ENCODE results near the gene MYO1F.
"Not testable (repeated sequence)": the region's sequence is repeated elsewhere in the genome, so short reads cannot be mapped to it uniquely, and the experiment has no call there.

Gene MYO1F

DNA sequence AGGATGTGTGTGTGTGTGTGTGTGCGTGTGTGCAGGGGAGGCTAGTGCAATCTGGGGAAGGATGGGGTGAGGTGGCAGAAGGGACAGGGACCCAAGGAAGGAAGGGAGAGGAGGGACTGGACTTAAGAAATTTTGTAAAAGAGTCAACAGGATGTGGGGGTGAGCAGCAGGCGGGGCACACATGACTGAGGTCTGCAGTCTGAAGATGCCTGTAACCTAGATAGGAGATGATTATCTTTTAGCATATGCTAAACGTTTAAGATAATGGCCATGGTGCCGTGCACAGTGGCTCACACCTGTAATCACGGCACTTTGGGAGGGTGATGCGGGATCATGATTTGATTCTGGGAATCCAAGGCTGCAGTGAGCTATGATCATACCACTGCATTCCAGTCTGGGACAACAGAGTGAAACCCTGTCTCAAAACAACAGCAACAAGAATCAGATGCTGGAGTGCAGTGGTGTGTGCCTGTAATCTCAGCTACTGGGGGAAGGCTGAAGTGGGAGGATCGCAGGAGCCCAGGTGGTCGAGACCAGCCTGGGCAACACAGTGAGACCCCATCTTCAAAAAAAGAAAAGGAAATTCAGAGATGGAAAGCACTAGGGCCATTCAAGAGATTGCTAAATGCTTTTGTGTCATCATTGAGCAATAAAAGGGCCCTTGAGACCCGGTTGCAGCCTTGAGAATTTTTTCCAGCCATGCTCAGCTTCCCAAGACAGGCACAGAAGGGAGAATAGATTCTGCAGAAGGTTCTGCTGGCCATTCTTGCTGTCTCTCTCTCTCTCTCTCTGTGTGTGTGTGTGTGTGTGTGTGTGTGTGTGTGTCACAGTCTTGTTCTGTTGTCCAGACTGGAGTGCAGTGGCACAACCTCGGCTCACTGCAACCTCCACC, 59.4 kb downstream of the MYO1F start:
- DNase-seq (ENCODE audit: low read depth in 2 of 2) = no peak

DNA sequence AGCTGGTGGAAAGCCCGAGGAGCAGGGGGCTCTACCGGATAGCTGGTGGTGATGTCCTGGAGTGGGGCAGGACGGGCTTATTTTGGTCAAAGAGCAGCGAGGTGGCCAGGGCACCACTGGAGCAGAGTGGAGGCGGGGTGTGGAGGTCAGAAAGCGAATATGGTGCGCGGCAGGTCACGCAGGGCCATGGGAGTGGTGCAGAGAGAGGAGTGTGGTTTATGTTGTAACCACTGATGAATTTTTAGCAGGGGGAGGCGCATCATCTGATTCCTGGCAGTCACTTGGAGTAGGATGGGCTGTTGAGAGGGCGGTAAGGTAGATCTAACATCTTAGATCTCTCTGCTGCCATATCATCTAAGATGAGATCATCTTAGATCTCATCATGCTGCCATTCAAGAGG, 61.9 kb downstream of the MYO1F start:
- DNase-seq (ENCODE audit: low read depth in 2 of 2) = peak; percentile 10 to 42

DNA sequence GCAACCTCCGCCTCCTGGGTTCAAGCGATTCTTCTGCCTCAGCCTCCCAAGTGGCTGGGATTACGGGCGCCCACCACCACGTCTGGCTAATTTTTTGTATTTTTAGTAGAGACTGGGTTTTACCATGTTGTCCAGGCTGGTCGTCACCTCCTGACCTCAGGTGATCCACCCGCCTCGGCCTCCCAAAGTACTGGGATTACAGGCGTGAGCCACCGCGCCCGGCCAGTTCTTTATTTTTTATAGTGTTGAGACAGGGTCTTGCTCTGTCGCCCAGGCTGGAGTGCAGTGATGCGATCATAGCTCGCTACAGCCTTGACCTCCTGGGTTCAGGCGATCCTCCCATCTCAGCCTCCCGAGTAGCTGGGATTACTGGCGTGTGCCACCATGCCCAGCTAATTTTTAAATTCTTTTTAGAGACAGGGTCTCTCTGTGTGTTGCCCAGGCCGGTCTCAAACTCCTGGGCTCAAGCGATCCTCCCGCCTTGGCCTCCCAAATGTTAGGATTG, 62.7 kb downstream of the MYO1F start:
- not testable (repeated sequence) for DNase-seq (ENCODE audit: low read depth in 2 of 2)

DNA sequence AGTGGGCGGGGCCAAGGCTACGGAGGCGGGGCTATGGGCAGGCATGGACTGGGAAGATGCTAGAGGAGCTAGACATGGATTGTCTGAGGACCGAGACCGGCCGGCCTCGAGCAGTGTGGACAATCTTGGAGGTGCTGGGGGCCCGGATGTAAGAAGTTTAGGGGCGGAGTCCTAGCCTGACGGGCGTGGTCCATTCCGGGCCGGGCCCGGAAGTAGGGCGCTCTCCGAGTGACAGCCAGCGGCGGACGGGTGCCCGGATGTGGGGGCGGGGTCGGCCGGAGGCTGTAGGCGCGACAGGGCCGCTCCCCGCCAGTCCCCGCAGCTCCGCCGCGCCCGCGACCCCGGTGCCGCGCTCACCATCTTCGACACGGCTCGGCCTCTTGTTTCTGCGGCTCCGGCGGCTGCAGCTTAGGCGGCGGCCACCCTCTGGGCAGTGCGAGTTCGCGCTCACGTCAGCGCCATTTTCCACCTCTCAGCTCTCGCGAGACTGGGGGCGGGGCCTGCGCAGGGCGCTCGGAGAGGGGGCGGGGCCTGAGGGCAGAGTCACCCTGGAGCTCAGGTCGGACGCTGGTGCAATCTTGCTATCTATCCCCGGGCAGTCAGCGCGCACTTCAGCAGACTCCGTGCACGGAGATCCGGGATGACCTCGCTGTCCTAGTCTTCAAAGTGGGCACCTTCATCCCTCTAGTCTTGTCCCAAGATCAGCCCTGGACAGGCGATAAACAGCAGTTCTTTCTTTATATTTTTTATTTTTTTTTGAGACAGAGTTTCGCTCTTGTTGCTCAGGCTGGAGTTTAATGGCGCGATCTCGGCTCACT, 63.3 kb downstream of the MYO1F start, which contains the start of gene ZNF414:
TSS of gene ZNF414 (minus strand) at position 481 of the 818 bp plus-strand sequence. CDS start at position 360, 121 bp downstream.
- DNase-seq (ENCODE audit: low read depth in 2 of 2) = peak; percentile 93 to 96

DNA sequence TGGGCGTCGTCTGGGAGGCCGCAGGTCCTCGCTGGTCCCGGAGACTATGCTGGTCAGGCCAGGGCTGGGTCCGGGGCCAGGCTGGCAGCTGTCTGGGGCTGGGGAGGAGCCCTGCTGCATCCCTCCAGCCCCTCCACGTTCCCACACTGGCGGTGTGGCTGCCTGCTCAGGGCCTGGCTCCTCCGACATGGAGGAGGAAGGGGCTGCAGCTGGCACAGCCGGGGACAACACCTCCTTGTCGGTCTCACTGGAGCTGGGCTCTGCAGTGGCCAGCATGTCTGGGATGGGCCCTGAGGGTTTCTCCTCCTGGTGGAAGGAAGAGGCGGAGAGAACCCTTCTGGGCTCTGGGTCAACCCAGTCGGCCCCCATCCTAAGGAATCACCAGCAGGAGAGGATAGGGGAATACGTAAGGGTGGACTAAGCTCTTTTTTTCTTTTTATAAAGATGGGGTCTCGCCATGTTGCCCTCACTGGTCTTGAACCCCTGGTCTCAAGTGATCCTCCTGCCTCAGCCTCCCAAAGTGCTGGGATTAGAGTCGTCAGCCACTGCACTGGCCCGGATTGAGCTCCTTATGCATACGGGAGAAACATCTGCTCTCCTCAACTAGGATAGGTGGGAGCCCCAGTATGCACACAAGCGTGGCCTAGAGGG, 64.1 kb downstream of the MYO1F start:
- no peak for DNase-seq (ENCODE audit: low read depth in 2 of 2)

DNA sequence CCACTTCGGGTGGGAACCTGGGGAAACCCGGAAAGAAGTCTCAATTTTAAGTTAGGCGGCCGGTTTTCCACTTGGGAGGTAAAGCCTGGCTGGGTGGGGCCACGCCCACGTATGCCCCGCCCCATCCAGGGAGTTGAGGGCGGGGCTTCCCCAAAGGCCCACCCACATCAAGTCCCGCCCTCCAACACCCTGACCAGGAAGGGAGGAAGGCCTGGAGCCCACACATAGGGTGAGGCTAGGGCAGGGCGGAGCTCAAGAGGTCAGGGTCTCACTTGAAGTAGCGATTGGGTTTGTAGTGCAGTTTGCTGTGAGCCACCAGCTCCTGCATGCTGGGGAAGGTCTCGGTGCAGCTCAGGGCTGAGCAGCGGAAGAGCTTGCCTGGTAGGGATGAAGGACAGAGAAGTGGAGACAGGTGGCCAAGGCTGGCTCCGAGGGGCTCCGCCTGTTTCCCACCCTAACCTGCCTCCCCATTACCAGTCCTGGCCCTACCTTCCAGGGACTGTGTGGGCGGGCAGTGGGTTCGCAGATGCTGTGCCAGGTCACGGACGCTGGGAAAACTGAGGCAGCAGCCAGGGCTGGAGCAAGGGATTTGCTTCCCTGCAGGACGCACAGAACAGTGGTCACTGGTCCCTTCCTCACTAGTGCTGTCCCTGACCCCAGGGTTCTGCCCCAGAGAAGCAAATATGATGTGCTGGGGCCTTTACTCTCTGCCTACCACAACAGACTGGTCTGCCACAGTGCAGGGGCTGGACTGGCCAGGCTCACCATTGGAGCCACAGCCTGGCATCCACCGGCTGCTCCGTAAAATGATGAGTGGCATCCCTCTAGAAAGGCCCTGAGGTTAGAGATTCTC, 64.9 kb downstream of the MYO1F start:
- DNase-seq (ENCODE audit: low read depth in 2 of 2) = no peak

DNA sequence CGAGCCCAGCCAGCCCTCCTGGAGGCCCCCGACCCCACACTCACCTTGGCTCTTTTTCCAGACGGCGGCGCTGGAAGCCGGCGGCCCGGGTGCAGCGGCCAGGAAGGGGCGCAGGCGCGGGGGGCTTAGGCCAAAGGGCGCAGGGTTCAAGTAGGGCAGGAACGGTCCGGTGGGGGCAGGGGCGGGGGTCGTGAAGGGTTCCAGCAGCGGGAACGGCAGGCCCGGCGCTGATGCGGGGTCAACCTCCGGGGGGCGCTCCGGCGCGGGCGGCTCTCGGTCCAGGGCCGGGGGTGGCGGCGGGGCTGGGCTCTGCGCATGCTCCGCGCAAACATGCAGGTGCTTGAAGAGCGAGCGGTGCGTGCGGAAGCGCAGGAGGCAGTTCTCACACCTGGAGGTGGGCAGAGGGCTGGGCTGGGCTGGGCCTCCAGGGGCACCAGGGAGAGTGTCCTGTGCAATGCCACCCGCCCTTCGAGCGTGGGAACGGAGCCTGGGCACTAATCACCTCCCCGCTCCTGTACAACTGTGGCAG, 65.6 kb downstream of the MYO1F start:
- DNase-seq (ENCODE audit: low read depth in 2 of 2) = no peak

DNA sequence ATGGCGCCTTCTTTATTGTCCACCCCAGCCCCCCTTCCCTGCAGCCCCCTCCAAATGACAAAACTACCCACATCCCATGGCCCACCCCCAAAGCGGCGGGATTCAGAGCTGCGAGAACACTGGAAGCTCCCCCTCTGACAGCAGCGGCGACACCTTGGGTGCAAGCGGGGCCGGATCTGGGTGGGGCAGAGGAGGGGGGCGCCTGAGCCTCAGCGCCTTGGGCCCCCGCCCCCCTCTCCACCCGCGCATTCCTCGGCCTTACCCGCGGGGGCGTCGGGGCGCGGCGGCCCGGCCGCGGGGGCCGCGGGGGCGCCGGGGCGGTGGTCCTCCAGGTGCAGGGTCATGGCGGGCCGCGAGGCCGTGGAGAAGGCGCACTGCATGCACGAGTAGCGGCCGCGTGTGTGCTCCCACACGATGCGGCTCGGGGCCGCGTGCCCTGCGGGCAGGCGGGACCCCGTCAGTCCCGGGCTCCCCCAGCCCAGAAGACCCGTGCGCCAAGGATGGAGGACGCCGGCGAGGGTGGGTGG, 66.6 kb downstream of the MYO1F start:
- DNase-seq (ENCODE audit: low read depth in 2 of 2) = no peak

DNA sequence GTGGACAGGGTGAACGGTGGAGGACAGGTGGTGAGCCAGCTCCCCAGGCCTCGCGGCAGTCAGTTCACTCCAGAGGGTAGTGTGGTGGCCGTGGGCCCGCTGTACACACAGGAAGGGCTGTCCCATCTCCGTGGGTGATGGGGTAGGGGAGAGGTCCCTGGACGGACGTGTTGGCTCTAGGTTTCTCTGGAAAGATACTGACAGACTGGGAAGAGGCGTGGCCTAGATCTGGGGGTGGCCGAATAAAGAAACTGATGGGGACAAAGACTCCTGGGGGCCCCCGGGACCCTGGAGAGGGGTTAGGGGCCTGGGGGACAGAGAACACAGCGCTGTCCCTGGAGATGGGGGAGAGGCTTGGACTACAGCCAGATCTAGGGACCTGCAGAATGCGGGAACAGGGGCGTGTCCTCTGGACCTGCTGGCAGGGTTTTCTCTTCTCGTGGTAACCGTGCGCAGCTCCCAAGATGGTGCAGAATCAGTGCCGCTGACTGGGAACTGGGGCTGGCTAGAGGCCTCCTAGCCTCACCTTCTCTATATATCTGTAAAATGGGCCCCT, 70.8 kb downstream of the MYO1F start:
- DNase-seq (ENCODE audit: low read depth in 2 of 2) = no peak

DNA sequence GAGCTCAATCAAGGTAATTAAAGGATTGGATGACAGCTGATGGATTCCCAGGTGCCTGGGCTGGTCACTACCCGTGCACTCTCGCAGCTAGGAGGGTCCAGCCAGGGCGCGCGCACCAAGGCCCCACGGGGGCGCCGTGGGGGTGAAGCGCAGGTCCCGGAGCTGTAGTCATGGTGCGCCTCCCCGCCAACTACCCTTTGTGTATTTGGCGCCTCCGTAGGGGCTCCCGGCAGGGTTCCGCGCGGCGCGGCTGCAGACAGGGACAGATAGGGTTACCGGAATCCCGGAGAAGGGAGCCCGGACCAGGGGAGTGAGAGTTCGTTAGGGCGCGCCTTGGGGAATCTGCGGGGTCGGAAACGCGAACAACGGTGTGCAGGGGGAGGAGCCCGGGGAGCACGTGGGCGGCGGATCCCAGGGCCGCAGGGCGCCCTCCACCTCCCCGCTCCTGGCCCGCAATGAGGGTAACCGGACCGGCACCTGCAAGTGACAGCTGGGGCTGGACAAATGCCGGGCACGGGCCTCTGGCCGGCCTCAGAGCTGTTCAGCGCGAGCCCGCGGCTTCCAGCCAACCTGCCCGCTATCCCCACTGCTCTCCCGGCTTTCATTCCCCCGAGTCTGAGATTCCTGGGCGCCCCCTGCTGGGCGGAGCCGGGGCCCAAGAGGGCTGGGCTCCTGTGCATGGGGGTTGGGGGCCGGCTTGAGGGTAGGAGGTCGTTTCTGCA, 71.4 kb downstream of the MYO1F start:
- peak; percentile 22 to 54 for DNase-seq (ENCODE audit: low read depth in 2 of 2)

DNA sequence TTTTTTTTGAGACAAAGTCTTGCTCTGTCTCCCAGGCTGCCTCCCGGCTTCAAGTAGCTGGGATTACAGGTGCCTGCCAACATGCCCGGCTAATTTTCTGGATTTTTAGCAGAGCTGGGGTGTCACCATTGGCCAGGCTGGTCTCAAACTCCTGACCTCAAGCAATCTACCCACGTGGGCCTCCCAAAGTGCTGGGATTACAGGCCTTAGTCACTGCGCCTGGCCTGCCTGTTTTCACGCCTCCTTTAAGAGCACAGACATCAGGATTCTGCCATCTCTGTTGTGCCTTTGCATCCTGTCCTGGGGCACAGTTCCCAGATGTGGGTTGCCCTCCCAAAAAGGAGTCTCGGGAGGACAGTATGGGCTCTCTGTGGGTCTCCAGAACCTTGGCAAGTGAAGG, 72.3 kb downstream of the MYO1F start:
- DNase-seq (ENCODE audit: low read depth in 2 of 2) = no peak

DNA sequence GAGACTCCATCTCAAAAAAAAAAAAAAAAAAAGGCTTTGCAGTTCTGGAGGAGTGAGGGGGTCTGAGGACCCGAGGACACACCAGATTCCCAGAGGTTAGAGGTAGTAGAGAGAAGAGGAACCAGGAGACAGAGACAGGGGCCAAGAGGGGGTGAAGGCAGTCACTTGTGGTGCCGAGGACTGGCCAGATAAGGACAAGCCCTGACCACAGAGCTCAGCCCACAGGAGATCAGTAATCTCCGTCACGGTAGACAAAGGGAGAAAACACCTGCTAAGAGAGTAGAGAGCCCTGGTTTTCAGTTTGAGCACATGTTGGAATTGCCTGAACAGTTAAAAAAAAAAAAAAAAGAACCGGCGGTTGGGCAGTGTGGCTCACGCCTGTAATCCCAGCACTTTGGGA, 73.1 kb downstream of the MYO1F start:
- DNase-seq (ENCODE audit: low read depth in 2 of 2) = no peak

DNA sequence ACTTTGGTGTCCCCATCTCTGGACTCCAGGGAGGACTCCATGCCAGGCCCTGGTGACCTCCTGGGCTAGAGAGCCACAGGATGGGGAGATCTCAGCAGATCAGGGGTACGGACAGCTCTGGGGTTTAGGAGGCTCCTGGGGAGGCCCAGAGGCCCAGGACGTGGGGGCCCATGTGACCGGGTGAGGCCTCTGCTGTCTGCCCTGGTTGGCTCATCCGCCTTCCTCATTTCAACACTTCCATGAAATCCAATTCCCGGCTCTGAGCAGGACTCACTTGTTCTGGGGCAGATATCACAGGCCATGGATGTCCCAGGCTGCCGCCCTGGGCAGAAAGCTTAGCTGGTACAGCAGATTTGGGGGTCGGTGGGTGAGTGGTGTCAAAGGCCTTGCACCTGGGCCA, 73.7 kb downstream of the MYO1F start:
- DNase-seq (ENCODE audit: low read depth in 2 of 2) = no peak

DNA sequence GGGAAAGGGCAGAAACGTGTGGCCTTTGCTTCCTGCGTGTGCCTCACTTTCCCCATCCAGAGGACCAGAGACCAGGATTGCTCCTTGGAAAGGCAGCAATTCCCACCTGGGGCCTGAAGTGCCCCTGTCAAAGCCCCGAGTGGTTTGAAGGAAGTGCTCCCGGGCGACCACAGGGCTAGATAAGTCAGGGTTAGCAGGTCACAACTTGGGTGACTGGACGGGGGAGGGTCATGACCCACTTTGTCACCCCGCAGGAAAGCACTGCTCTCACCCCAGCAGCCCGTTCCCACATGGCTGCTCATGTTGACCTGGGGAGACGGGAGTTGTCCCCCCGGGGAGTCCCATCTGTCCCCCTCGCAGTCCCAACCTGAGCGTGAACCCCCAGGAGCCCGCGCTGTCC, 75.3 kb downstream of the MYO1F start:
- DNase-seq (ENCODE audit: low read depth in 2 of 2) = no peak

DNA sequence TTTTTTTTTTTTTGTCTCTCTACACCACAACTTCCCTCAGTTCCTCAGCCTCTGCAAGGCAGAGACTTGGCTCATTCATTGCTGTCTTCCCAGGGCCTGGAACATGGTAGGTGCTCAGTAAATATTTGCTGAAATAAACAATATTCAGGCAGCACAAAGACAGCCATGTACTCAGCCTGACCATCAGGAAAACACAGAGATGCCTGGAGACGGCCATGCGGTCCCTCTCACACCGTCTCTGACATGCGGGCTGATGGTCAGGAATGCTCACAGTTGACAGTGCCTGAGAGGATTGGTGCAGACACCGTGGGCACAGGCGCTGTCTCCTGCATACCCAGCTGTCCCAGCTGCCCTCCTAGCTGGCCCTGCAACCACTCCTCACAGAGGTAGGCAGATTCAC, 75.7 kb downstream of the MYO1F start:
- DNase-seq (ENCODE audit: low read depth in 2 of 2) = no peak

DNA sequence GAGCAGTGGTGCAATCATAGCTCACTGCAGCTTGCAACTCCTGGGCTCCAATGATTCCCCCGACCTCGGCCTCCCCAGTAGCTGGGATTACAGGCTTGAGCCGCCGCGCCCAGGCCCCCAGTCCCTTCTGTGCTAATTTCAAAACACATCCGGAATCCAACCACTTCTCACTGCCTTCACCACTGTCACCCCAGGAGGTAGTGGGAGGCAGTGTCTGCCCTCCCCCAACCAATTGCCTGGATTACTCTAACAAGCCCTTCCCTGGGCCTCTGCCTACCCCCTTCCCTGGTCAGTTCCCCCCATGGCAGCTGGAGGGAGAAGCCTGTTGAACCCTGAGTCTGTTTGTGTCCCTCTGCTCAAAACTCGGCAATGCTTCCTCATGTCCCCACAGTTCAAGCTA, 77.1 kb downstream of the MYO1F start:
- no peak for DNase-seq (ENCODE audit: low read depth in 2 of 2)

DNA sequence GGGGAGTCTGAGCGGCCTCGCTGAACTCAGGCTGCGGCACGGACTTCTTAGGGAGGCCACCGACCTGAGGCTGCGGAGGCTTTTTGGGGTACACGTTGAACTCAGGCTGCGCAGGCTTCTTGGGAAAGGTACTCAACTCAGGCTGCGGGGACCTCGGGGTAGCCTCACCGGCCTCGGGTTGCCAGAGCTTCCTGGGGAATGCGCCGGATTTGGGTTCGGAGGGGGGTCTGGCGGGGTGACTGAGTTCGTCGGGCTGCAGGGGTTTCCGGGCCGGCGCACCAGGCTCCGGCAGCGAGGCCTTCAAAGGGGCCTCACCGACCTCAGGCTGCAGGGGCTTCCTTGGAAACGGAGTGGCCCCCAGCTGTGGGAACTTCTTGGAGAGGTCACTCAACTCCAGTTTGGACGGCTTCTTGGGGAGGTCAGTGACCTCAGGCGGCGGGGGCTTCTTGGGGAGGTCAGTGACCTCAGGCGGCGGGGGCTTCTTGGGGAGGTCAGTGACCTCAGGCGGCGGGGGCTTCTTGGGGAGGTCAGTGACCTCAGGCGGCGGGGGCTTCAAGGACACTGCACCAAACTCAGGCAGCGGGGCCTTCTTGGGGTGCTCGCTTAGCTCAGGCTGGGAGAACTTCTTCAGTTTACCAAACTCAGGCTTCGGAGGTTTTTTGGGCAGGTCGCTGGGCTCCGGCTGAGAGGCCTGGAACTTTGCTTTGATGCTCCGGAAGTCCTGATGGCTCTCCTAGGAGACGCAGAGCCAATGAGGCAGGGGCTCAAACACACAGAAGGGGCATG, 78.0 kb downstream of the MYO1F start:
- no peak for DNase-seq (ENCODE audit: low read depth in 2 of 2)

DNA sequence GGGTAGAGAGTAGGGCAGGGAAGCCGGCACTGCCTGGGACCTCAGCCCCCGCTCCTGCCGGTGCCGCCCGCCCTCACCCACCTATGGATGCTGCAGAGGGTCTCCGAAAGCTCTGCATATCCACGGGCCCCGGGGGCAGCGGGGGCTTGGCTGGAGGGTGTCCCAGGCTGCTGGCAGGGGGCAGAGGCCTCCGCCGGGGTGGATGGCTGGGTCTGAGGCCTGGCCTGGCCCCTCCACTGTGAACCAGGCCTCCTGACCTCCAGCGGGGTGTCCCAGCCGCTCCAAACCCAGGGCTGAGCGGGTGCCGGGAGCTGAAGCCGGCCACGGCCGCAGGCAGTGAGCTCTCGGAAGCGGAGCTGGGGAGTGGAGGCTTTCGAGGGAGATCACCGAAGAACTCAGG, 78.9 kb downstream of the MYO1F start:
- no peak for DNase-seq (ENCODE audit: low read depth in 2 of 2)

DNA sequence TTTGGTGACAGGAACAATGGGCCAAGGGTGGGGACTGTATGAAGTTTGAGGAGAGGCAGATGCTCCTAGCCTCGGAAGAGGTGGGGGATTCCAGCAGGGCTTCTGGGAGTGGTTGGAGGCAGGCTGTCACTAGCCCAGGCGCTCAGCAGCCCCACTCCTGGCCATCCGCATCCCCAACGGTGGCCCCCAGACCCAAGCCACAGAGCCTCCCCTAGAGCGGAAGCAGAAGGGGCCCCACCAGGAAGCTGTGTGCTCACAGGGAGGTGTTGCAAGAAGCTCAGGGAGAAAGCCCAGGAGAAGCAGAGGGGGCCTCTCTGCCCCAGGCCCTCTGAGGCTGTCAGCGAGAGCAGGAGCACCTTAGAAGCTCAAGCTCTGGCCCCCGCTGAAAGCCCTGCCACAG, 83.1 kb downstream of the MYO1F start:
- DNase-seq (ENCODE audit: low read depth in 2 of 2) = no peak
